Liver (tissue), 3 donors: Measurements from ENCODE around the gene GPATCH2L.

Experiments used
- RXRA ChIP-seq, 2 donors: IDR thresholded peaks; 2 replicates each; pipeline ENCODE4 v1.6.1; 2017 to 2018; ENCODE audit warnings: antibody characterized with exemption in 2 of 2, mild to moderate bottlenecking in 1 of 2
- TF ChIP-seq, protein P1 (sequence below): fragments of 150-350 bp; IDR thresholded peaks from 2 replicates; pipeline ENCODE4 v1.5.1; 2017; ENCODE audit warnings: improper control_type of control experiment, low read depth, low read length; ENCODE audit not compliant: missing input control
- TF ChIP-seq, protein P2 (sequence below): IDR thresholded peaks from 2 replicates; pipeline ENCODE4 v1.6.1; 2016; ENCODE audit warnings: antibody characterized with exemption
- donor health status: healthy.
- donor health status: healthy.

- TF ChIP-seq, protein P1, sequence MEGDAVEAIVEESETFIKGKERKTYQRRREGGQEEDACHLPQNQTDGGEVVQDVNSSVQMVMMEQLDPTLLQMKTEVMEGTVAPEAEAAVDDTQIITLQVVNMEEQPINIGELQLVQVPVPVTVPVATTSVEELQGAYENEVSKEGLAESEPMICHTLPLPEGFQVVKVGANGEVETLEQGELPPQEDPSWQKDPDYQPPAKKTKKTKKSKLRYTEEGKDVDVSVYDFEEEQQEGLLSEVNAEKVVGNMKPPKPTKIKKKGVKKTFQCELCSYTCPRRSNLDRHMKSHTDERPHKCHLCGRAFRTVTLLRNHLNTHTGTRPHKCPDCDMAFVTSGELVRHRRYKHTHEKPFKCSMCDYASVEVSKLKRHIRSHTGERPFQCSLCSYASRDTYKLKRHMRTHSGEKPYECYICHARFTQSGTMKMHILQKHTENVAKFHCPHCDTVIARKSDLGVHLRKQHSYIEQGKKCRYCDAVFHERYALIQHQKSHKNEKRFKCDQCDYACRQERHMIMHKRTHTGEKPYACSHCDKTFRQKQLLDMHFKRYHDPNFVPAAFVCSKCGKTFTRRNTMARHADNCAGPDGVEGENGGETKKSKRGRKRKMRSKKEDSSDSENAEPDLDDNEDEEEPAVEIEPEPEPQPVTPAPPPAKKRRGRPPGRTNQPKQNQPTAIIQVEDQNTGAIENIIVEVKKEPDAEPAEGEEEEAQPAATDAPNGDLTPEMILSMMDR, result no peak
- TF ChIP-seq RXRA (IDR thresholded peaks at IDR 0.05), result no peak
- TF ChIP-seq, protein P2, sequence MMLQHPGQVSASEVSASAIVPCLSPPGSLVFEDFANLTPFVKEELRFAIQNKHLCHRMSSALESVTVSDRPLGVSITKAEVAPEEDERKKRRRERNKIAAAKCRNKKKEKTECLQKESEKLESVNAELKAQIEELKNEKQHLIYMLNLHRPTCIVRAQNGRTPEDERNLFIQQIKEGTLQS, result no peak
These were observed 38.7 kb upstream of the GPATCH2L start for GRCh38 chr14:76112889-76113624.
